CD14-positive monocyte (primary cell): Measurements from ENCODE around the gene CADM1. TPM values are rescaled to one million over a fixed set of nuclear protein-coding genes. Genes with fewer than 3 reads are reported as not detected.

Experiments used
- DNase-seq, 3 donors: peaks; one replicate each; pipeline ENCODE4 v3.0.0-alpha.2; 2011 to 2022
- H2AFZ ChIP-seq: 2 replicates; pipeline ENCODE4 v1.6.0; 2012; ENCODE audit warnings: mild to moderate bottlenecking, low read depth, low read length, inconsistent platforms; ENCODE audit not compliant: insufficient read depth, poor library complexity, severe bottlenecking
- H3K27ac ChIP-seq, 2 donors: 1 replicate in 1 of 2; 2 replicates in 1 of 2; pipeline ENCODE4 v1.5.1; 2012 to 2013; ENCODE audit warnings: low read length in 2 of 2, control low read depth in 1 of 2, inconsistent platforms in 1 of 2, low read depth in 1 of 2, mild to moderate bottlenecking in 1 of 2
- H3K27me3 ChIP-seq, 2 donors: one replicate each; pipeline versions ENCODE4 v1.6.0 to v1.6.1; 2011 to 2013; ENCODE audit warnings: low read length in 2 of 2; ENCODE audit not compliant: control insufficient read depth in 2 of 2, insufficient read depth in 2 of 2
- H3K36me3 ChIP-seq, 2 donors: replicated peaks in 1 of 2; 1 replicate in 1 of 2; 2 replicates in 1 of 2; pipeline versions ENCODE4 v1.5.1 to v1.6.1; 2012 to 2013; ENCODE audit warnings: low read length in 2 of 2, control low read depth in 1 of 2, inconsistent platforms in 1 of 2, mild to moderate bottlenecking in 1 of 2; ENCODE audit not compliant: insufficient read depth in 2 of 2, control insufficient read depth in 1 of 2
- H3K4me1 ChIP-seq, 2 donors: 1 replicate in 1 of 2; 2 replicates in 1 of 2; pipeline versions ENCODE4 v1.5.1 to v1.6.1; 2012 to 2013; ENCODE audit warnings: low read length in 2 of 2, control low read depth in 1 of 2, inconsistent platforms in 1 of 2, mild to moderate bottlenecking in 1 of 2, moderate library complexity in 1 of 2; ENCODE audit not compliant: insufficient read depth in 2 of 2, control insufficient read depth in 1 of 2
- H3K4me2 ChIP-seq: replicated peaks from 2 replicates; pipeline ENCODE3; 2012; ENCODE audit warnings: low read length, moderate library complexity, mild to moderate bottlenecking; ENCODE audit not compliant: poor library complexity, severe bottlenecking; ENCODE audit errors: extremely low read depth
- H3K4me3 ChIP-seq, 3 experiments: fragments of 200-600 bp in 1 of 3; sonication (generic) in 1 of 3; replicated peaks in 1 of 3; 1 replicate in 2 of 3; 2 replicates in 1 of 3; pipeline ENCODE4 v1.5.1; 2011 to 2013; ENCODE audit warnings: low read length in 3 of 3, mild to moderate bottlenecking in 3 of 3, control low read depth in 2 of 3, low read depth in 2 of 3, inconsistent platforms in 1 of 3, moderate library complexity in 1 of 3
- H3K79me2 ChIP-seq: 2 replicates; pipeline ENCODE4 v1.6.0; 2012; ENCODE audit warnings: mild to moderate bottlenecking, control low read depth, inconsistent platforms, low read length, moderate library complexity; ENCODE audit not compliant: insufficient read depth
- H3K9ac ChIP-seq: 2 replicates; pipeline ENCODE4 v1.6.0; 2017; ENCODE audit warnings: low read length, mild to moderate bottlenecking; ENCODE audit not compliant: insufficient read depth, poor library complexity, severe bottlenecking
- H3K9me3 ChIP-seq, 2 donors: replicated peaks in 1 of 2; 1 replicate in 1 of 2; 2 replicates in 1 of 2; pipeline versions ENCODE4 v1.5.1 to v1.6.1; 2012 to 2013; ENCODE audit warnings: low read length in 2 of 2, control low read depth in 1 of 2; ENCODE audit not compliant: control insufficient read depth in 1 of 2, insufficient read depth in 1 of 2
- H4K20me1 ChIP-seq: 2 replicates; pipeline ENCODE4 v1.6.0; 2012; ENCODE audit warnings: mild to moderate bottlenecking, low read length, control low read depth, moderate library complexity; ENCODE audit not compliant: insufficient read depth
- H3K27ac Mint-ChIP-seq, 7 donors: one replicate each; pipeline ENCODE4 v1.8.0; 2020; ENCODE audit warnings: mild to moderate bottlenecking in 7 of 7, mixed read lengths in 7 of 7, moderate library complexity in 6 of 7, inconsistent platforms in 2 of 7
- H3K27me3 Mint-ChIP-seq, 3 donors: one replicate each; pipeline ENCODE4 v1.8.0; 2021 to 2022; ENCODE audit warnings: low read depth in 3 of 3, mild to moderate bottlenecking in 3 of 3, mixed read lengths in 3 of 3, moderate library complexity in 3 of 3, inconsistent platforms in 1 of 3
- H3K36me3 Mint-ChIP-seq, 2 donors: one replicate each; pipeline ENCODE4 v1.8.0; 2020; ENCODE audit warnings: mixed read lengths in 2 of 2, inconsistent platforms in 1 of 2, mild to moderate bottlenecking in 1 of 2
- H3K4me1 Mint-ChIP-seq: one replicate; pipeline ENCODE4 v1.8.0; 2020; ENCODE audit warnings: mild to moderate bottlenecking, mixed read lengths
- H3K4me3 Mint-ChIP-seq, 2 donors: one replicate each; pipeline ENCODE4 v1.8.0; 2020; ENCODE audit warnings: mild to moderate bottlenecking in 2 of 2, mixed read lengths in 2 of 2, moderate library complexity in 1 of 2
- H3K9me3 Mint-ChIP-seq, 7 donors: one replicate each; pipeline ENCODE4 v1.8.0; 2020 to 2022; ENCODE audit warnings: mixed read lengths in 7 of 7, mild to moderate bottlenecking in 6 of 7, moderate library complexity in 6 of 7, inconsistent platforms in 2 of 7
- WGBS: methylation state at CpG from one replicate; pipeline ENCODE4 v1.1.5; 2013; ENCODE audit warnings: missing lambda C conversion rate; ENCODE audit not compliant: insufficient coverage; 5-methylcytosine and 5-hydroxymethylcytosine counted together
- intact Hi-C, 2 donors: fragments of 100-400 bp; cut with micrococcal nuclease; formaldehyde crosslinking; loops; one replicate each; pipeline versions ENCODE4 v1.15.0 to v1.15.1; 2023
- polyA plus RNA-seq, 3 donors: library from polyadenylated mRNA; depleted of rRNA in 1 of 3; unstranded in 2 of 3; stranded (reverse) in 1 of 3; fragments of 300-500 nt in 2 of 3; fragments of >200 nt in 1 of 3; fragmentation: Illumina TruSeq in 2 of 3; gene quantifications; 1 replicate in 2 of 3; 2 replicates in 1 of 3; pipeline ENCODE4 v1.2.3, GENCODE V29; 2012 to 2021
- TF ChIP-seq, protein P1 (sequence below): fragments of 200-600 bp; IDR thresholded peaks from one replicate; pipeline ENCODE4 v1.8.0; 2022; ENCODE audit warnings: antibody characterized with exemption, mild to moderate bottlenecking

Gene CADM1
- polyA plus RNA-seq, 3 donors = not detected

DNA sequence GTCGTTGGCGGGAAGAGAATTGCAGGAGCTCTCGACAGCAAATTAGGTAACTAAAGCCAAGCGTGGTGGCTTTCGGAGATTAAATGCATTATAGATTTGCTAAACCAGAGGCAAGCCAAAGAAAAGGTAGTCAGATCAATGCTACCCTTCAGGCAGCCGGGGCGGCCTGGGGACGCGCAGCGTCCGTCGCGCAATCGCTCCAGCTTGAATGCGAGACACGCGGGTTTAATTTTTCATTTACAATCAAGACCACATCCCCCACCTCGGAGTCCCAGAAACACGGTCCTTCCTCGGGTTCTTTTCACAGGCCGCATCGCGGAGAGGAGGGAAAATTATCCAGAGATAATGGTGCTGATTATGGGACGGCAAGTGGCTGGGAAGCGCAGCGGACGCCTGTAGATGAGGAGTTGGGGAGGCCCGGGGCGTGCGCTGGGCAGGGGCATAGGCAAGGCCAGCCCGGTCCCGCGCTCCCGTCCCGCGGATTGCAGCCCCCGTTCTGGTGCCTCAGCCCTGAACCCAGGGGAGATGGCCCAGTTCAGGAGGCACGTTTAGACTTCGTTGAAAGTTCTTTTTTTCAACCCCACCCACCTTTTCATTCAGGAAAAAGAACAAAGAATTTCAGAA lies 350.4 kb downstream of the CADM1 start:
- H3K79me2 ChIP-seq = no peaks in the 10 kb centered on the region
- DNase-seq = no peak
- intact Hi-C loops = no loop called here
- H3K27ac ChIP-seq = no peak overlapping the region
- 96% methylated on average over 32 of the region's 39 CpGs for whole genome bisulfite sequencing
- H3K36me3 ChIP-seq = no peaks in the 10 kb centered on the region
- no peaks in the 10 kb centered on the region for H4K20me1 ChIP-seq
- H2AFZ ChIP-seq = no peak overlapping the region
- H3K4me3 ChIP-seq = no peak overlapping the region
- H3K4me1 ChIP-seq = no peaks in the 10 kb centered on the region
- Mint-ChIP-seq H3K27ac (peak overlapping the region in 1 of 7 donors; percentile 35), H3K9me3 (peaks cover 0 to 7% (median 3%) of the 10 kb centered on the region in 7 donors), H3K4me1 (no peaks in the 10 kb centered on the region), H3K4me3 (no peak overlapping the region), H3K36me3 (no peaks in the 10 kb centered on the region), H3K27me3 (peaks cover 0 to 1% (median 0%) of the 10 kb centered on the region in 3 donors)
- H3K4me2 ChIP-seq = no peak overlapping the region
- peaks cover 0 to 5% of the 10 kb centered on the region in 2 donors for H3K9me3 ChIP-seq
- no peak overlapping the region for H3K9ac ChIP-seq
- TF ChIP-seq, protein P1, sequence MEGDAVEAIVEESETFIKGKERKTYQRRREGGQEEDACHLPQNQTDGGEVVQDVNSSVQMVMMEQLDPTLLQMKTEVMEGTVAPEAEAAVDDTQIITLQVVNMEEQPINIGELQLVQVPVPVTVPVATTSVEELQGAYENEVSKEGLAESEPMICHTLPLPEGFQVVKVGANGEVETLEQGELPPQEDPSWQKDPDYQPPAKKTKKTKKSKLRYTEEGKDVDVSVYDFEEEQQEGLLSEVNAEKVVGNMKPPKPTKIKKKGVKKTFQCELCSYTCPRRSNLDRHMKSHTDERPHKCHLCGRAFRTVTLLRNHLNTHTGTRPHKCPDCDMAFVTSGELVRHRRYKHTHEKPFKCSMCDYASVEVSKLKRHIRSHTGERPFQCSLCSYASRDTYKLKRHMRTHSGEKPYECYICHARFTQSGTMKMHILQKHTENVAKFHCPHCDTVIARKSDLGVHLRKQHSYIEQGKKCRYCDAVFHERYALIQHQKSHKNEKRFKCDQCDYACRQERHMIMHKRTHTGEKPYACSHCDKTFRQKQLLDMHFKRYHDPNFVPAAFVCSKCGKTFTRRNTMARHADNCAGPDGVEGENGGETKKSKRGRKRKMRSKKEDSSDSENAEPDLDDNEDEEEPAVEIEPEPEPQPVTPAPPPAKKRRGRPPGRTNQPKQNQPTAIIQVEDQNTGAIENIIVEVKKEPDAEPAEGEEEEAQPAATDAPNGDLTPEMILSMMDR = no peak
- no peaks in the 10 kb centered on the region for H3K27me3 ChIP-seq

DNA sequence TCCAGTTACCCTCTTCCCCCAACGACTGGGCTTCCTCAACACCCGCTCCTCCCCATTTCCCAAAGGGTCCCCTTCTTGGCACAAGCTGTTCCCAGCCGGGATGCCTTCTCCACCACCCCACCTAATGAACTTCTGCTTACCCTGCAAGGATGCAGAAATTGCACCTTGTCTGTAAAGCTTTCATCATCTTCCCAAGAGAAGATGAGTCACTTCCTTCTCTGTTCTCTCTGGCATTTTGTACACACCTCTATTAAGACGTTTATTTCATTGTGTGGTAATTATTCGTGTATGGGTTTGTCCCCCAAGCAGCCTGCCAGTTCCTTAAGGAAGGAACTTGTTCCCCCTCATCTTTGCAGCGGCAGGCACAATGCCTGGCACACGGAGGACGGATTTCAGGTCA lies 351.1 kb downstream of the CADM1 start:
- Mint-ChIP-seq H3K4me1 (no peaks in the 10 kb centered on the region), H3K27ac (no peak overlapping the region), H3K36me3 (no peaks in the 10 kb centered on the region), H3K9me3 (peaks cover 0 to 7% (median 3%) of the 10 kb centered on the region in 7 donors), H3K27me3 (peaks cover 0 to 1% (median 0%) of the 10 kb centered on the region in 3 donors), H3K4me3 (no peak overlapping the region)
- H3K4me2 ChIP-seq = no peak overlapping the region
- WGBS = 86% methylated on average over 3 of the region's 8 CpGs
- H3K4me3 ChIP-seq = no peak overlapping the region
- no peaks in the 10 kb centered on the region for H3K4me1 ChIP-seq
- no peak overlapping the region for H3K9ac ChIP-seq
- peaks cover 0 to 5% of the 10 kb centered on the region in 2 donors for H3K9me3 ChIP-seq
- H3K79me2 ChIP-seq = no peaks in the 10 kb centered on the region
- no peak for DNase-seq
- intact Hi-C loops = no loop called here
- no peak overlapping the region for H3K27ac ChIP-seq
- H4K20me1 ChIP-seq = no peaks in the 10 kb centered on the region
- TF ChIP-seq, protein P1 = no peak
- H3K27me3 ChIP-seq = no peaks in the 10 kb centered on the region
- H2AFZ ChIP-seq = no peak overlapping the region
- no peaks in the 10 kb centered on the region for H3K36me3 ChIP-seq
